NCI-H524 treated with DMSO at 0.1 percent for 48 hours (cell line): ENCODE data around the gene KCNA2.

ENCODE experiments used
- DNase-seq: peaks from one replicate; lab custom pipeline; 2025; lab: John Stamatoyannopoulos, UW

KCNA2 gene

GRCh38 chr1:110605901-110606656 is at the start of gene KCNA2:
Gene KCNA2, minus strand, starts transcription at chr1:110606358. Its CDS starts 1,576 bp downstream, at chr1:110604782.
- DNase-seq: peak; percentile 9

GRCh38 chr1:110650609-110651008 is 44.5 kb upstream of the KCNA2 start:
- no peak for DNase-seq

GRCh38 chr1:110648417-110648816 is 42.3 kb upstream of the KCNA2 start:
- DNase-seq: no peak

- no peak for DNase-seq
Observed at GRCh38 chr1:110647254-110647891, 41.2 kb upstream of the KCNA2 start.

- peak; percentile 1 for DNase-seq
Observed at GRCh38 chr1:110645821-110646735, 39.9 kb upstream of the KCNA2 start.

DNA sequence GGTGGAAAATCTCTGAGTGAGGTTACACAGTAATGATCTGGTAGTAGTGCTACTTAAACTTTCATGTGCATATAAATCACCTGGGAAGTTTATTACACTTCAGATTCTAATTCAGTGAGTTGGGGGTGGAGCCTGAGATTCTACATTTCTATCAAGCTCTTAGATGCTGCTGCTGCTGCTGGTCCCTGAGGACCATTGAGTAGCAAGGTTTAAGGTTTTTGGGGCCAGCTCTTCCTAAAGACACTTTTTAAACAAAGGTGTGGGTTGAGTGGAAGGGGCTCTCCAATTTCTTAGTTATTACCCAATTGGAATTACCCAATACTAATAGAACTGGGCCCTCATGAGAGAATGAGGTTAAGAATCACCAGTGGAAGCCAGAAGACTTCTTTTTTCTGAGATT is 39.1 kb upstream of the KCNA2 start:
- no peak for DNase-seq

- no peak for DNase-seq
Observed at GRCh38 chr1:110643879-110644472, 37.8 kb upstream of the KCNA2 start.

DNA sequence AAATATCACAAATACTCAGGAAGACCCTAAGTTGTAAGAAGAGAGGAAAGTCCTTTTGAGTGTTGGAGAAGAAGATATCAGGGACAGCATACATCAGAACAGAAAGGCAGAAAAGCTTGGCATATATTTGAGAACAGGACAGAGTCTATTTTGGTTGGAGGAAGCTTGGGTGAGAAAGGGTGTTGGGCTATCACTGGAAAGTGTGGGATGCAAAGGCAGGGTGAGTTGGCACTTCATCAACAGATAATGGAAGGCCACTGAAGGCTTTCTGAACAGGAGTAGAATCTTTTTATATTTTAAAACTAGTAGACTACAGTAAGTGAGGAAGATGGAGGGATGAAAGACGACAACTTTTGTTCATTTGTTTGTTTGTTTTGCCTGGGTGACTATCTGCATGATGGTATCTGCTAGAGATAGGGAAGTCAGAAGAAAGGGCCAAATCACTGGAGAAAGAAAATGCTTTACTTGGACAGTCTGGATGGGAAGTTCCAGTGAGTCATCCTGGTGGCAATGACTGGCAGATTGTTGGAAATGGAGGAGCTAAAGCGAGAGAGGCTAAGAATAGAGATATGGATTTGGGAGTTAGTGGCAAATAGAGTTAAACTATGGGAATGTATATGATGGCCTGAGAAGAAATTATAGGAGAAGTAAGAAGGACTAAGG is 33.7 kb upstream of the KCNA2 start:
- DNase-seq: no peak

GRCh38 chr1:110638556-110638955 is 32.4 kb upstream of the KCNA2 start:
- DNase-seq: no peak

DNA sequence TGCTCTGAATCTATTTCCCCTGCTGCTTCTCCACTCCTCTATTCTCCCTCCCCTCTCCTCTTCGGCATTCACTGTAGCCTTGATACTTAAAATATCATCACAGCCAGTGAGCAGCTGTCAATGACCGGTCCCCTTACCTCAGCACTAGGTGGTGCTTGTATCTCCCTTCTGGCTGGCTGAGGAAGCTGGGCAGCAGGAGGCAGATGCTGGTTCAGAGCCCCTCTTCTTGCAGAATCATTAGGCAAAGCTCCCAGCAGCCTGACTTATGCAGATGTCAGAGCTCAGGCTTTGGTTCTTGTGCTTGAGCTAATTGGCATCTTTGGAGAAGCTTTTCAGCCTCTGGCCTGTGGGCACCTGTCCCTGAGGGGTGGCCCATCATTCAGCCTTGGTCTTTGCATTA is 31.9 kb upstream of the KCNA2 start:
- peak; percentile 69 for DNase-seq

DNA sequence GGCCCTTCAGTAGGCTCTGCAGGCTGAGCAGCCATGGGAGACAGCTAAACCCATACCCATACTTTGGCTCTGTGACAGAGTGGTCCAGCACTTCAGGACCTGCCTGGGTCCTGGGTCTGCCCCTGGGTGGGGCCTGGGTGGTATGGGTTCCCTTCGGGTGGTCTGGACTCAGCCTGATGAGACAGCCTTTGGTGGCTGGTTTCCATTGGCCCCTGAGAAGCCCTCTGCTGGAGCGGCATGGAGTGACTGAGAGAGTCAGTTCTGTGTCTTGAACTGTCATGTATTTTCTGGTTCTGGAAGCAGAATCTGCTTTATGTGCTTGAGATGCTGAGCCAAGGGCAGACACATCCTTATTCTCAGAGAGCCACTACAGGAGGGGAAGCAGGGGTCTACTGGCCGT is 31.3 kb upstream of the KCNA2 start:
- no peak for DNase-seq

GRCh38 chr1:110636149-110636935 is 30.2 kb upstream of the KCNA2 start:
- DNase-seq: no peak

- no peak for DNase-seq
Observed at GRCh38 chr1:110635434-110635833, 29.3 kb upstream of the KCNA2 start.

DNA sequence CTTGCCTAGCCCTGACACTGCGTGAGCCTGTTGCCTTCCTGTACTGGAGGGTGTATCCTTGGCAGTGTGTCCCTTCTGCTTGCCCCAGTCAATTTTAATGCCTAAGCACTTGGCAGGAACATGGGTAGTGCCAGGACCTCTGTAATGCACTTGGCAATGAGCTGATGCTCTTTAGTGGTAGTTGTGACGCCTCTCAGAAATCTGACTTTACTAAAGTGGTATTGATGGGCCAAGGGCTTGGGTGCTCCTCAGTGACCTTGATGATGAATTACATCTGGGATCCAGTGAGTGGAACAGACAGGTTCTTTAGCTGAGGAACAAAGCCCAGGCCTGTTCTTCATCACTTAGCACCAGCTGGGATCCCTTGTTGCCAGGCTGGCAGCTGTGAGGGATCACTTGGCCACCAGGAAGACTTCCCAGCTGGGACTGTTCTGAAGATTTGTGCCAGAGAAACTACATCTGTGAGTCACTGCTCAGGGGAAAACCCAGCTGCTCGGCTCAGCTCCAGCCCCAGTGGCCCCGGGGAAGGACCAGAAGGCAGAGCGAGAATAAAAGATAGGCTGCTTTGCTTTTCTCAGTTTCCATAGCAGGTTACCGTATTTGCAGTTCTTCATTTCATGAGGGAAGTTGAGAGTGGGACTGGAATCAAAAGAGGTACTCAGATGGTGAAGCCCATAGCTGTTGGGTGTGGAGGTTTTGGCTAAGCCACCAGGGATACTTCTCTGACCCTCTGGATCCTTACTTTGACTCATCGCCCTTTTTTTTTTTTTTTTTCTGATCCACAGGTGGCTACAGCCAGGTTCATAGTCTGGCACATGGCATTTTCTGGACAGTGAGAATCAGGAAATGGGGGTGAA is 28.5 kb upstream of the KCNA2 start:
- peak; percentile 11 for DNase-seq

- no peak for DNase-seq
Observed at GRCh38 chr1:110634086-110634454, 27.9 kb upstream of the KCNA2 start.

- no peak for DNase-seq
Observed at GRCh38 chr1:110633646-110634030, 27.5 kb upstream of the KCNA2 start.

DNA sequence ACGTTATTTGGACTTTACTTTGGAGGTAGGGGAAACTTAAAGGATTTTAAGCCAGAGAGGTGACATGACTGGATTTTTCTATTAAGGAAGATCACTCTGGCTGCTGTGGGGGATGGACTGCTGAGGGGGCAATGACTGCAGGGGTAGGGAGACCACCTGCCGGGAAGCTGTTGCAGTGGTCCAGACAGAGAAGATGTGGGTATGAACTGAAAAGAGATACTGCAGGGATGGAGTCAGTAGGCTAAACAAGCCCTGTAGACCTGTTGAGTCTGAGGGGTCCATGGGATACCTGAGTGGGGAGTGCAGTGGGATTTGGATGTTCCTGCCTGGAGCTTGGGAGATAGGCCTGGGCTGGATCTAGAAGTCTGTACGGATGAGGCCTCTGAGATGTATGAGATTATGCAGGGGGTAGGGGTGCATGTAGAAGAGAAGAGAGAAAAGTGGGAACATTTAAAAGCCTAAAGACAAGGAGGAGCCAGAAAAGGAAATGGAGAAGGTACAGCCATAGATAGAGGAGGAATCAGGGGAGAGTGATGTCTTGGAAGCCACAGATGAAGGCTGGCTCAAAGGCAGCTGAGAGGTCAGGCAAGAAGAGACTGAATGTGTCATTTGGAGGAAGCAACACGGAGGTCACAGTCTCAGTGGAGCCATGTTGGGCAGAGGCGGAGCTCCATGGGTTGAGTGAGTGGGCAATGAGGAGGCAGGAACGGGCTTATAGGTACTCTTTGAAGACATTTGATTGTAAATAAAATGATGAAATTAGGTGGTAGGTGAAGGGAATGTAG is 25.9 kb upstream of the KCNA2 start:
- no peak for DNase-seq

- peak; percentile 37 for DNase-seq
Observed at GRCh38 chr1:110630839-110631663, 24.9 kb upstream of the KCNA2 start.
